GM21381 (cell line): ENCODE data around the gene TNFRSF25.
"Not testable (repeated sequence)": the region's sequence is repeated elsewhere in the genome, so short reads cannot be mapped to it uniquely, and the experiment has no call there.

Experiments used
- ATAC-seq: cut with Tn5 transposase; IDR thresholded peaks from one replicate; pipeline ENCODE4 v1.9.1; 2021; ENCODE audit warnings: mild to moderate bottlenecking, moderate library complexity; ENCODE audit not compliant: unreplicated experiment

Gene TNFRSF25

GRCh38 chr1:6454856-6455751, 10.9 kb downstream of the TNFRSF25 start:
- no peak for ATAC-seq

- not testable (repeated sequence) for ATAC-seq
Measured at GRCh38 chr1:6453895-6454855, 11.8 kb downstream of the TNFRSF25 start.

GRCh38 chr1:6450943-6451373, 15.0 kb downstream of the TNFRSF25 start:
- no peak for ATAC-seq

- ATAC-seq = not testable (repeated sequence)
Measured at GRCh38 chr1:6450486-6450885, 15.5 kb downstream of the TNFRSF25 start.

GRCh38 chr1:6450005-6450450, 15.9 kb downstream of the TNFRSF25 start:
- no peak for ATAC-seq

GRCh38 chr1:6448749-6449631, 17.0 kb downstream of the TNFRSF25 start:
- ATAC-seq = no peak

GRCh38 chr1:6447818-6448748, 17.9 kb downstream of the TNFRSF25 start:
- no peak for ATAC-seq

- no peak for ATAC-seq
Measured at GRCh38 chr1:6447016-6447817, 18.8 kb downstream of the TNFRSF25 start.

GRCh38 chr1:6446665-6447015, 19.3 kb downstream of the TNFRSF25 start:
- ATAC-seq = no peak

- ATAC-seq = not testable (repeated sequence)
Measured at GRCh38 chr1:6445929-6446328, 20.0 kb downstream of the TNFRSF25 start.

GRCh38 chr1:6445062-6445763, 20.8 kb downstream of the TNFRSF25 start:
- no peak for ATAC-seq

- no peak for ATAC-seq
Measured at GRCh38 chr1:6444377-6444776, 21.6 kb downstream of the TNFRSF25 start.

GRCh38 chr1:6443339-6444115, 22.4 kb downstream of the TNFRSF25 start:
- no peak for ATAC-seq

- no peak for ATAC-seq
Measured at GRCh38 chr1:6441586-6441985, 24.4 kb downstream of the TNFRSF25 start.

GRCh38 chr1:6440198-6441126, 25.5 kb downstream of the TNFRSF25 start:
- ATAC-seq = no peak

GRCh38 chr1:6438047-6438525, 27.9 kb downstream of the TNFRSF25 start:
- no peak for ATAC-seq
